GM12891 (cell line): Measurements from ENCODE around the gene ASF1B.

Source experiments
- POLR2A ChIP-seq: IDR thresholded peaks from 2 replicates; pipeline ENCODE4 v1.6.1; 2011; ENCODE audit warnings: low read depth, low read length, control low read depth
- POU2F2 ChIP-seq: IDR thresholded peaks from 2 replicates; pipeline ENCODE4 v1.6.1; 2011; ENCODE audit warnings: low read depth, mild to moderate bottlenecking, control low read depth, low read length, moderate library complexity
- TAF1 ChIP-seq: IDR thresholded peaks from 2 replicates; pipeline ENCODE4 v1.6.1; 2011; ENCODE audit warnings: low read depth, low read length, control low read depth

DNA sequence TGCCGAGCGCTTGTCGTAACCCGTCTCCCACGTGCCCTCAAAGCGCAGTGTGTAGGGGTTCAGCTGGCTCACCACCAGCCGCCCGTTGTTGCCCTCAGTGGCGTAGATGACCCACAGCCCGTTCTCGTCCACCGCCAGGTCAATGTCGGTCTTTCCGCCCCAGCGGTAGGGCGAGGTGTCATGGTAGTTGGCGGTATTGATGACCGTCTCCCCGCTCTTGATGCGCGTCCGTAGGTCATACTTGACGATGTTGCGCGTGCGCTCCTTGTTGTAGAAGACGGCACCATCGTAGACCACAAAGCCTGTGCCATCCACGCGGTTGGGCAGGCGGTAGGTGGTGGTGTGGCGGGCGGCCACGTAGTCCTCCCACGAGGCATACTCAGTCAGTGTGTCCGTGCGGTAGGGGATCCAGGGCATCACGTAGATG, 26.5 kb upstream of the ASF1B start:
- TF ChIP-seq POLR2A (no peak), POU2F2 (no peak), TAF1 (no peak)
